ENCODE data around the gene RALY.

RALY gene

DNA sequence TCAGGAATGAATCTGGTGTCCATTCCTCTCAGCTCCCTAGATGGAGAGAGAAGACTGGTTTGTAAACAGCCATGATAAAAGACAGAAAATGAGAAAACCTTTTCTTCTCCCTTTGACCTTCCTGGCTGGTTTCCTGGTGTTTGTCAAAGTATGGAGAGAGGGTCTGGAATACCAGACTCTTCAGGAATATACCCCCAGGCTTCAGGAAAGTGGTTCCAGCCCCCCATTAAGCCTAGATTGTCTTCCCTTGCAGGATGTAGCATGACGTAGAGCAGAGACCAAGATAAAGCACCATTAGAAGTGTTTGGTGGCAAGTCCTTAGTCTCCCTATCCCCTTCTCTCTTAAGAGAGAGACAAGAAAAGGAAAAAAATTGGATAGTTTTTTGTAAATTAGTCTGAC is 67.3 kb downstream of the RALY start:
- TF ChIP-seq, protein P1, sequence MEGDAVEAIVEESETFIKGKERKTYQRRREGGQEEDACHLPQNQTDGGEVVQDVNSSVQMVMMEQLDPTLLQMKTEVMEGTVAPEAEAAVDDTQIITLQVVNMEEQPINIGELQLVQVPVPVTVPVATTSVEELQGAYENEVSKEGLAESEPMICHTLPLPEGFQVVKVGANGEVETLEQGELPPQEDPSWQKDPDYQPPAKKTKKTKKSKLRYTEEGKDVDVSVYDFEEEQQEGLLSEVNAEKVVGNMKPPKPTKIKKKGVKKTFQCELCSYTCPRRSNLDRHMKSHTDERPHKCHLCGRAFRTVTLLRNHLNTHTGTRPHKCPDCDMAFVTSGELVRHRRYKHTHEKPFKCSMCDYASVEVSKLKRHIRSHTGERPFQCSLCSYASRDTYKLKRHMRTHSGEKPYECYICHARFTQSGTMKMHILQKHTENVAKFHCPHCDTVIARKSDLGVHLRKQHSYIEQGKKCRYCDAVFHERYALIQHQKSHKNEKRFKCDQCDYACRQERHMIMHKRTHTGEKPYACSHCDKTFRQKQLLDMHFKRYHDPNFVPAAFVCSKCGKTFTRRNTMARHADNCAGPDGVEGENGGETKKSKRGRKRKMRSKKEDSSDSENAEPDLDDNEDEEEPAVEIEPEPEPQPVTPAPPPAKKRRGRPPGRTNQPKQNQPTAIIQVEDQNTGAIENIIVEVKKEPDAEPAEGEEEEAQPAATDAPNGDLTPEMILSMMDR (conservative IDR thresholded peaks at IDR 0.05) = no peak
- no peak for TF ChIP-seq ZFX (IDR thresholded peaks at IDR 0.05)
- no peak overlapping the region for H3K27ac ChIP-seq

DNA sequence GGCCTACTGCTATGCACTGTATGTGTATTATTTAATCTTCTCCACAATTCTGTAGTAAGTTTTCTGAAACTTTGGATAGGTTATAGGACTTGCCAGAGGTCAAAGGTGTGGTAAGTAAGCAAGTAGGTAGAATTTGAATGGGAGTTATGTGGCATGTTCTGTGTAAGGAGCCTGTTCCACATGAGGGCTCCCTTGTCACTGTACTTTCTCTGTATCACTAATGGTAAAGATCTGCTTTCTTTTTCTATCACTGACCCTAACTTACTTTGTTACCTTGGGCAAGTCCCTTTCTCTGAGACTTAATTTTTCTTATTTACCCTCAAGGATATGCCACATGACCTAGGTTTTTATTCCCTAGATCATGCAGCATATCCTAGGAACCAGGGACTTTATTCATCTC is 68.0 kb downstream of the RALY start:
- no peak for TF ChIP-seq ZFX (IDR thresholded peaks at IDR 0.05)
- TF ChIP-seq, protein P1 (conservative IDR thresholded peaks at IDR 0.05) = no peak
- H3K27ac ChIP-seq = no peak overlapping the region

GRCh38 chr20:34062570-34063482 is 69.1 kb downstream of the RALY start:
- H3K27ac ChIP-seq = no peak overlapping the region
- no peak for TF ChIP-seq ZFX (IDR thresholded peaks at IDR 0.05)

DNA sequence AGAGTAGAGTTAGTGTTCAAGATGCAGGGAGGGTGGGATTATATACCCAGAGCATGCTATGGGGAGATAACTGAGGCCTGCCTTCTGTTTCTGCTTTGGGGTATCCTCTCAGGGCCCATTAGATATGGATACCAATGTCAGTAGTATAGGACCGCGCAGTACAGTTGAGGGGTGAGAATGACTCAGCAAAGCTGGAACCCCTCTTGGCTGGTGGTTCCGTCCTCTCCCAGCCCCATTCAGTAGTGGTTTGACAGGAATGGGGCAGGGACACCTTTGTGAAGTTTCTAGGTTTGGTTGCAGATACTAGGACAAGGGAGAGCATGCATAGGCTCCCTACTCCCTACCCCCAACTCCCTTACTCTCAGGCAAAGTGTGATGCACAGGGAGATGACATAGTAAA is 70.6 kb downstream of the RALY start:
- H3K27ac ChIP-seq = no peak overlapping the region
- no peak for TF ChIP-seq ZFX (IDR thresholded peaks at IDR 0.05)
- TF ChIP-seq, protein P1 (conservative IDR thresholded peaks at IDR 0.05) = no peak

DNA sequence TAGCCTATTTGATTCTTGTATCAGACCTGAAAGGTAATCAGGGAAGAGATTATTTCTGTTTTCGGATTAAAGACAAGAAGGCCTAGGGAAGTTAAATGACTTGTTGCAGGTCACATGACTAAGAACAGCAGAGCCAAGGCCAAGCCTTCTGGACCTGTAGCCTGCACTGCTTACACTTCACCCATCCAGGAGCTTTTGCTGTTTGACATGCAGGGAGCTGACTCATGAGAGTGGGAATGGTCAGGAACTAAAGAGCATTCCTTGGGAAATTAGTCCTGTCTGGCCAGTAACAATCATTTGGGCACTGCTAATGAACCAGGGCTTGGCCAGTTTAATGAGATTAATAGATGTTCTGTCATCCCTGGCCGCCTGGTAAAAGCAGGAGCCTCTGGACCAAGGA is 71.5 kb downstream of the RALY start:
- H3K27ac ChIP-seq = no peak overlapping the region
- no peak for TF ChIP-seq ZFX (IDR thresholded peaks at IDR 0.05)
- TF ChIP-seq, protein P1 (conservative IDR thresholded peaks at IDR 0.05) = no peak

DNA sequence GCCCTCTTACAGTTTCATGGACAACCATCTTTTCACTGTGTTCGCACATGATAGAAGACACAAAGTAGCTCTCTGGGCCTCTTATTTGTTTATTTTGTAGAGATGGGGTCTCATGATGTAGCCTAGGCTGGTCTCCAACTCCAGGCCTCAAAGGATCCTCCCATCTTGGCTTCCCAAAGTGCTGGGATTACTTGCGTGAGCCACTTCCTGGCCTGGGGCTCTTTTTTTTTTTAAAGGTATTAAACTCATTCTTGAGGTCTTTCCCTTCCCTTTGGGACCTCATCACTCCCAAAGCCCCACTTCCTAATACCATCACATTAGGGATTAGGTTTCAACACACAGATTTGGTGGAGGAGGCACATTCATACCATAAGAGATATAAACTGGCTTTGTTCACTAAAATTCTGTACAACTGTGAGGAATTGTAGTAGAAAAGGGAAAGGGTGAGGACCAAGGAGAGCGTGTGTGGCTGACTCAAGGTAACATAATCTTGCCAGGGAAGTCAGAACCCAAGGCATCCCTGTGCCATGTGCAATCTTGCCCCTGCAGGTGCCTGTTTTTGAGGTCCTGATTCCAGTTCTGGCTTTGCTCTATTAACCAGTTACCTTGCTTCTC is 72.9 kb downstream of the RALY start:
- H3K27ac ChIP-seq = no peak overlapping the region

GRCh38 chr20:34068001-34068400 is 74.3 kb downstream of the RALY start:
- TF ChIP-seq, protein P1 (conservative IDR thresholded peaks at IDR 0.05) = no peak
- no peak for TF ChIP-seq ZFX (IDR thresholded peaks at IDR 0.05)
- no peak overlapping the region for H3K27ac ChIP-seq

More for the DNA sequence above, 72.9 kb downstream of the RALY start:
- no peak for TF ChIP-seq ZFX (IDR thresholded peaks at IDR 0.05)
- TF ChIP-seq, protein P1 (conservative IDR thresholded peaks at IDR 0.05) = no peak

Data from C4-2B (cell line).